Glutamatergic neuron (in vitro differentiated cells): Measurements from ENCODE around the gene ITGB5. TPM values are rescaled to one million over a fixed set of nuclear protein-coding genes. Genes with fewer than 3 reads are reported as not detected.

Experiments used
- DNase-seq: peaks from one replicate; pipeline ENCODE4 v3.0.0; 2022
- H3K27ac Mint-ChIP-seq: one replicate; pipeline ENCODE4 v1.8.0; 2020; ENCODE audit warnings: mild to moderate bottlenecking, mixed read lengths, inconsistent platforms; ENCODE audit not compliant: unreplicated experiment
- H3K27me3 Mint-ChIP-seq: one replicate; pipeline ENCODE4 v1.8.0; 2020; ENCODE audit warnings: mild to moderate bottlenecking, moderate library complexity, mixed read lengths, inconsistent platforms; ENCODE audit not compliant: unreplicated experiment
- H3K36me3 Mint-ChIP-seq: one replicate; pipeline ENCODE4 v1.8.0; 2020; ENCODE audit warnings: mild to moderate bottlenecking, mixed read lengths, inconsistent platforms; ENCODE audit not compliant: unreplicated experiment
- H3K4me1 Mint-ChIP-seq: one replicate; pipeline ENCODE4 v1.8.0; 2020; ENCODE audit warnings: mild to moderate bottlenecking, low read depth, mixed read lengths, inconsistent platforms; ENCODE audit not compliant: unreplicated experiment
- H3K4me3 Mint-ChIP-seq: one replicate; pipeline ENCODE4 v1.8.0; 2020; ENCODE audit warnings: mild to moderate bottlenecking, mixed read lengths, inconsistent platforms; ENCODE audit not compliant: unreplicated experiment
- H3K9me3 Mint-ChIP-seq: one replicate; pipeline ENCODE4 v1.8.0; 2020; ENCODE audit warnings: mild to moderate bottlenecking, moderate library complexity, mixed read lengths, inconsistent platforms; ENCODE audit not compliant: unreplicated experiment
- total RNA-seq: library from RNA; stranded (reverse); fragmentation: NEBNext Ultra II Directional; extraction: Animal tissue kit (Norgen Biotek cat#: 25700); gene quantifications from one replicate; pipeline ENCODE4 v1.2.1, GENCODE V29; 2021; ENCODE audit not compliant: unreplicated experiment
- TF ChIP-seq, protein P1 (sequence below): fragments of 200-600 bp; sonication (generic); IDR thresholded peaks from one replicate; pipeline ENCODE4 v1.5.0; 2021; ENCODE audit not compliant: partially characterized antibody, unreplicated experiment

Gene ITGB5
- total RNA-seq, 1 donor from 2014 or later = 12.8 TPM

DNA sequence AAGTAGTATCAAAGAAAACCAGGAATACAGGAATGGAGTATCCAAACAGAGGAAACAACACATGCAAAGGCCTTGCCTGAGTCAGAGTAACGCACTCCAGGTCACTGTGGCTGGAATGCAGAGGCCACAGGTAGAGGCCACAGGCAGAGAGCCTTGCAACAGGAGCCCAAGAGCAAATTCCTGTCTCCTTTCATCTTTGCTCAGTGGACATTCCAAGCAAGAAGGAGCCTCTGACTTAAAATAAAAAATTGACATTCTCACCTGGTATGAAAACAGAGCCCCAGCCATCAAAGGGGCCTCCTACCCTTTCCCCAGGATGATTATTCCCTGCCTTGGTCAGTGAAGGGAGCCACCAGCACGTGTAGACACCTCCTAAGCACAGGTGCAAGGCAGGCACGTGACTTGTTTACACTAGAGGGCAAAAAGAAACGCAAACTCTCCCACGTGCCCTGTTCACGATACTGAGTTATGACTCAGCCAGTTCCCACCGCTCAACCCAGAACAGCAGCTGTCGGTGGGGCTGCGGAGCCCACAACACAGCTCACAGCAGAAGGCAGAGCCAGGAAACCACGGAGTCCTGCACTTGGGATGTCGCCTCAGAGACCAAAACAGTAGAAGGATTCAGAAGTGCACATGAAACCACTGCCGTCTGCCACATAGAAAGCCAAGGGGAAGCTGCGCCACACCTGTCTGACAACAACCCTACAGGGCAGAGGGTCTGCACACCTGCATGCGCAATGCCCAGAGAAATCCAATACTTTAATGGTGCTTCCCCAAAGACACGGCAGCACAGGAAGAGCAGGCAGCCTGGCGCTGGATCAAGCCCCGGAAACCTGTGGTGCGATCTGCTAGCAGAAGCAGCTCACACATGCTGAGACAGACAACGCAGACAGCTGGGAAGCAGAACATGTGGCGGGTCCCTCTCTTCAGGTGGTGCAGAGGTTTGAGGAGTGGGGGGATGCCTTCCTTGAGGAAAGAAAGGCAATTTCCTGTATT, 52.1 kb downstream of the ITGB5 start:
- peak overlapping the region; percentile 74 for H3K4me3 Mint-ChIP-seq
- TF ChIP-seq, protein P1, sequence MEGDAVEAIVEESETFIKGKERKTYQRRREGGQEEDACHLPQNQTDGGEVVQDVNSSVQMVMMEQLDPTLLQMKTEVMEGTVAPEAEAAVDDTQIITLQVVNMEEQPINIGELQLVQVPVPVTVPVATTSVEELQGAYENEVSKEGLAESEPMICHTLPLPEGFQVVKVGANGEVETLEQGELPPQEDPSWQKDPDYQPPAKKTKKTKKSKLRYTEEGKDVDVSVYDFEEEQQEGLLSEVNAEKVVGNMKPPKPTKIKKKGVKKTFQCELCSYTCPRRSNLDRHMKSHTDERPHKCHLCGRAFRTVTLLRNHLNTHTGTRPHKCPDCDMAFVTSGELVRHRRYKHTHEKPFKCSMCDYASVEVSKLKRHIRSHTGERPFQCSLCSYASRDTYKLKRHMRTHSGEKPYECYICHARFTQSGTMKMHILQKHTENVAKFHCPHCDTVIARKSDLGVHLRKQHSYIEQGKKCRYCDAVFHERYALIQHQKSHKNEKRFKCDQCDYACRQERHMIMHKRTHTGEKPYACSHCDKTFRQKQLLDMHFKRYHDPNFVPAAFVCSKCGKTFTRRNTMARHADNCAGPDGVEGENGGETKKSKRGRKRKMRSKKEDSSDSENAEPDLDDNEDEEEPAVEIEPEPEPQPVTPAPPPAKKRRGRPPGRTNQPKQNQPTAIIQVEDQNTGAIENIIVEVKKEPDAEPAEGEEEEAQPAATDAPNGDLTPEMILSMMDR = no peak

GRCh38 chr3:124833710-124834332, 53.3 kb downstream of the ITGB5 start:
- DNase-seq = no peak
- Mint-ChIP-seq H3K9me3 (peaks cover 9% of the 10 kb centered on the region), H3K36me3 (peaks cover 5% of the 10 kb centered on the region), H3K4me3 (no peak overlapping the region), H3K27me3 (peaks cover 16% of the 10 kb centered on the region), H3K27ac (peak overlapping the region; percentile 15), H3K4me1 (peaks cover 48% of the 10 kb centered on the region)
- TF ChIP-seq, protein P1 = no peak

More for the DNA sequence above, 52.1 kb downstream of the ITGB5 start:
- Mint-ChIP-seq H3K9me3 (peaks cover 9% of the 10 kb centered on the region), H3K4me1 (peaks cover 40% of the 10 kb centered on the region), H3K27ac (peak overlapping the region; percentile 95), H3K36me3 (peaks cover 5% of the 10 kb centered on the region), H3K27me3 (peaks cover 10% of the 10 kb centered on the region)
- peak; percentile 48 for DNase-seq

- peaks cover 5% of the 10 kb centered on the region for H3K36me3 Mint-ChIP-seq
- no peak overlapping the region for H3K4me3 Mint-ChIP-seq
- peaks cover 16% of the 10 kb centered on the region for H3K27me3 Mint-ChIP-seq
- peaks cover 9% of the 10 kb centered on the region for H3K9me3 Mint-ChIP-seq
- H3K27ac Mint-ChIP-seq = no peak overlapping the region
- H3K4me1 Mint-ChIP-seq = peaks cover 51% of the 10 kb centered on the region
- TF ChIP-seq, protein P1 = no peak
- DNase-seq = no peak
Observed at GRCh38 chr3:124832782-124833709, 54.1 kb downstream of the ITGB5 start.

GRCh38 chr3:124831628-124832199, 55.5 kb downstream of the ITGB5 start:
- Mint-ChIP-seq H3K4me1 (peaks cover 44% of the 10 kb centered on the region), H3K27ac (no peak overlapping the region), H3K27me3 (peaks cover 16% of the 10 kb centered on the region), H3K4me3 (no peak overlapping the region), H3K36me3 (peaks cover 5% of the 10 kb centered on the region), H3K9me3 (peaks cover 11% of the 10 kb centered on the region)
- DNase-seq = no peak
- TF ChIP-seq, protein P1 = no peak
